MCF 10A (cell line): Measurements from ENCODE around the gene KDM6B. TPM values are rescaled to one million over a fixed set of nuclear protein-coding genes. Genes with fewer than 3 reads are reported as not detected.

Source experiments
- BruUV-seq: library from RNA; stranded (reverse); fragments of 400-500 nt; replicated peaks from 2 replicates; lab custom pipeline; 2021; lab: Mats Ljungman, UMichigan
- CTCF ChIA-PET: fragments of 300-600 bp; sonication (Branson Sonifier 250); formaldehyde crosslinking; extraction: SDS; loops from one replicate; lab custom pipeline; 2021; ENCODE audit warnings: antibody characterized with exemption, inconsistent platforms; lab: Yijun Ruan, JAX
- POLR2A ChIA-PET: fragments of 300-600, 350-650 bp; sonication (Branson Sonifier 250); formaldehyde crosslinking; extraction: SDS; loops from one replicate; lab custom pipeline; 2020; ENCODE audit warnings: antibody characterized with exemption, inconsistent platforms; lab: Yijun Ruan, JAX
- DNase-seq: peaks from one replicate; pipeline ENCODE4 v3.0.0-alpha.2; 2018; ENCODE audit not compliant: unreplicated experiment
- H3K27ac Mint-ChIP-seq: one replicate; pipeline ENCODE4 v1.8.0; 2022; ENCODE audit warnings: mild to moderate bottlenecking, low read depth, mixed read lengths; ENCODE audit not compliant: unreplicated experiment
- H3K27me3 Mint-ChIP-seq: one replicate; pipeline ENCODE4 v1.8.0; 2022; ENCODE audit warnings: mixed read lengths; ENCODE audit not compliant: insufficient read depth, unreplicated experiment
- H3K36me3 Mint-ChIP-seq: one replicate; pipeline ENCODE4 v1.8.0; 2022; ENCODE audit warnings: mild to moderate bottlenecking, moderate library complexity, mixed read lengths; ENCODE audit not compliant: insufficient read depth, unreplicated experiment
- H3K4me1 Mint-ChIP-seq: one replicate; pipeline ENCODE4 v1.8.0; 2022; ENCODE audit warnings: mixed read lengths; ENCODE audit not compliant: insufficient read depth, unreplicated experiment
- H3K4me3 Mint-ChIP-seq: one replicate; pipeline ENCODE4 v1.8.0; 2022; ENCODE audit warnings: mild to moderate bottlenecking, moderate library complexity, mixed read lengths; ENCODE audit not compliant: unreplicated experiment
- H3K9me3 Mint-ChIP-seq: one replicate; pipeline ENCODE4 v1.8.0; 2022; ENCODE audit warnings: mixed read lengths; ENCODE audit not compliant: unreplicated experiment
- intact Hi-C: fragments of 100-400 bp; cut with micrococcal nuclease; formaldehyde crosslinking; loops from 2 replicates; pipeline ENCODE4 v1.14.1; 2022
- total RNA-seq: library from RNA; stranded (reverse); gene quantifications from 2 replicates; pipeline ENCODE4 v1.2.3, GENCODE V29; 2022
- TF ChIP-seq, protein P1 (sequence below): fragments of 200-600 bp; IDR thresholded peaks from one replicate; pipeline ENCODE4 v1.8.0; 2022; ENCODE audit warnings: antibody characterized with exemption, mild to moderate bottlenecking; ENCODE audit not compliant: unreplicated experiment

The KDM6B gene
- total RNA-seq, 1 experiment from 2014 or later, result 39.8 TPM

DNA sequence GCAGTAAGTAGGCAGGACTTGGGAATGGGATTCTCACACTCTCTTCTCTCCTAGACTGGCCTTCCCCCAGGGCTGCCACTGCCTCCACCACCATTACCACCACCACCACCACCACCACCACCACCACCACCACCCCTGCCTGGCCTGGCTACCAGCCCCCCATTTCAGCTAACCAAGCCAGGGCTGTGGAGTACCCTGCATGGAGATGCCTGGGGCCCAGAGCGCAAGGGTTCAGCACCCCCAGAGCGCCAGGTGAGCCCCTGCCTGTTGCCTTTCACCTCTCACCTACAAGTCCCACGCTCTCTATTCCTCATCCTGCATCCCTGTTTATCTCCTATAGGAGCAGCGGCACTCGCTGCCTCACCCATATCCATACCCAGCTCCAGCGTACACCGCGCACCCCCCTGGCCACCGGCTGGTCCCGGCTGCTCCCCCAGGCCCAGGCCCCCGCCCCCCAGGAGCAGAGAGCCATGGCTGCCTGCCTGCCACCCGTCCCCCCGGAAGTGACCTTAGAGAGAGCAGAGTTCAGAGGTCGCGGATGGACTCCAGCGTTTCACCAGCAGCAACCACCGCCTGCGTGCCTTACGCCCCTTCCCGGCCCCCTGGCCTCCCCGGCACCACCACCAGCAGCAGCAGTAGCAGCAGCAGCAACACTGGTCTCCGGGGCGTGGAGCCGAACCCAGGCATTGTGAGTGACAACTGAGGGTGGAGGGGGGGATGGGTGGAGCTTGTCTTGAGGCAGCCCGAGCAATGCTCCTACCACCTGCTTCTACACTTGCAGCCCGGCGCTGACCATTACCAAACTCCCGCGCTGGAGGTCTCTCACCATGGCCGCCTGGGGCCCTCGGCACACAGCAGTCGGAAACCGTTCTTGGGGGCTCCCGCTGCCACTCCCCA is 13.0 kb downstream of the KDM6B start:
- intact Hi-C loops, result no loop called here
- Mint-ChIP-seq H3K27ac (no peak overlapping the region), H3K4me1 (peaks cover 10% of the 10 kb centered on the region), H3K4me3 (no peak overlapping the region), H3K9me3 (no peaks in the 10 kb centered on the region), H3K36me3 (peaks cover 56% of the 10 kb centered on the region), H3K27me3 (no peaks in the 10 kb centered on the region)
- POLR2A ChIA-PET, result interaction anchor here (0.9 kb wide), 1 partner anchor 10 kb away, joined by 3 read pairs; the partner anchor contains the start of genes CYB5D1 and NAA38
- CTCF ChIA-PET, result interaction anchor here (0.6 kb wide), 1 partner anchor 14 kb away, joined by 3 read pairs; no protein-coding TSS in a partner anchor
- no peak for DNase-seq
- TF ChIP-seq, protein P1, sequence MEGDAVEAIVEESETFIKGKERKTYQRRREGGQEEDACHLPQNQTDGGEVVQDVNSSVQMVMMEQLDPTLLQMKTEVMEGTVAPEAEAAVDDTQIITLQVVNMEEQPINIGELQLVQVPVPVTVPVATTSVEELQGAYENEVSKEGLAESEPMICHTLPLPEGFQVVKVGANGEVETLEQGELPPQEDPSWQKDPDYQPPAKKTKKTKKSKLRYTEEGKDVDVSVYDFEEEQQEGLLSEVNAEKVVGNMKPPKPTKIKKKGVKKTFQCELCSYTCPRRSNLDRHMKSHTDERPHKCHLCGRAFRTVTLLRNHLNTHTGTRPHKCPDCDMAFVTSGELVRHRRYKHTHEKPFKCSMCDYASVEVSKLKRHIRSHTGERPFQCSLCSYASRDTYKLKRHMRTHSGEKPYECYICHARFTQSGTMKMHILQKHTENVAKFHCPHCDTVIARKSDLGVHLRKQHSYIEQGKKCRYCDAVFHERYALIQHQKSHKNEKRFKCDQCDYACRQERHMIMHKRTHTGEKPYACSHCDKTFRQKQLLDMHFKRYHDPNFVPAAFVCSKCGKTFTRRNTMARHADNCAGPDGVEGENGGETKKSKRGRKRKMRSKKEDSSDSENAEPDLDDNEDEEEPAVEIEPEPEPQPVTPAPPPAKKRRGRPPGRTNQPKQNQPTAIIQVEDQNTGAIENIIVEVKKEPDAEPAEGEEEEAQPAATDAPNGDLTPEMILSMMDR, result no peak
- BruUV-seq, result no TSS peak

DNA sequence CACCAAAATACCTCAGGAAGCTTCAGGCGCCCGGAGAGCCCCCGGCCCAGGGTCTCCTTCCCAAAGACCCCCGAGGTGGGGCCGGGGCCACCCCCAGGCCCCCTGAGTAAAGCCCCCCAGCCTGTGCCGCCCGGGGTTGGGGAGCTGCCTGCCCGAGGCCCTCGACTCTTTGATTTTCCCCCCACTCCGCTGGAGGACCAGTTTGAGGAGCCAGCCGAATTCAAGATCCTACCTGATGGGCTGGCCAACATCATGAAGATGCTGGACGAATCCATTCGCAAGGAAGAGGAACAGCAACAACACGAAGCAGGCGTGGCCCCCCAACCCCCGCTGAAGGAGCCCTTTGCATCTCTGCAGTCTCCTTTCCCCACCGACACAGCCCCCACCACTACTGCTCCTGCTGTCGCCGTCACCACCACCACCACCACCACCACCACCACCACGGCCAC is 14.1 kb downstream of the KDM6B start:
- no peak for DNase-seq
- TF ChIP-seq, protein P1, result no peak
- no peak overlapping the region for H3K4me3 Mint-ChIP-seq
- no TSS peak for BruUV-seq
- no peaks in the 10 kb centered on the region for H3K9me3 Mint-ChIP-seq
- H3K4me1 Mint-ChIP-seq, result no peaks in the 10 kb centered on the region
- POLR2A ChIA-PET, result interaction anchor here (0.9 kb wide), 1 partner anchor 9 kb away, joined by 3 read pairs; the partner anchor contains the start of genes CYB5D1 and NAA38
- peaks cover 57% of the 10 kb centered on the region for H3K36me3 Mint-ChIP-seq
- no peak overlapping the region for H3K27ac Mint-ChIP-seq
- intact Hi-C loops, result no loop called here
- CTCF ChIA-PET, result interaction anchor here (0.7 kb wide), 1 partner anchor 21 kb away, joined by 3 read pairs; no protein-coding TSS in a partner anchor
- no peaks in the 10 kb centered on the region for H3K27me3 Mint-ChIP-seq

DNA sequence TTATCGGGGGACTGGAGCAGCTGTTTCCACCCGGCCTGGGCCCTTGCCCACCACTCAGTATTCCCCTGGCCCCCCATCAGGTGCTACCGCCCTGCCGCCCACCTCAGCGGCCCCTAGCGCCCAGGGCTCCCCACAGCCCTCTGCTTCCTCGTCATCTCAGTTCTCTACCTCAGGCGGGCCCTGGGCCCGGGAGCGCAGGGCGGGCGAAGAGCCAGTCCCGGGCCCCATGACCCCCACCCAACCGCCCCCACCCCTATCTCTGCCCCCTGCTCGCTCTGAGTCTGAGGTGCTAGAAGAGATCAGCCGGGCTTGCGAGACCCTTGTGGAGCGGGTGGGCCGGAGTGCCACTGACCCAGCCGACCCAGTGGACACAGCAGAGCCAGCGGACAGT is 14.7 kb downstream of the KDM6B start:
- intact Hi-C loops, result no loop called here
- H3K4me1 Mint-ChIP-seq, result no peaks in the 10 kb centered on the region
- H3K27ac Mint-ChIP-seq, result no peak overlapping the region
- BruUV-seq, result no TSS peak
- no peak overlapping the region for H3K4me3 Mint-ChIP-seq
- no peaks in the 10 kb centered on the region for H3K27me3 Mint-ChIP-seq
- TF ChIP-seq, protein P1, result no peak
- DNase-seq, result no peak
- H3K36me3 Mint-ChIP-seq, result peaks cover 52% of the 10 kb centered on the region
- H3K9me3 Mint-ChIP-seq, result no peaks in the 10 kb centered on the region
- CTCF ChIA-PET, result interaction anchor here (0.7 to 1.0 kb wide), 2 partner anchors 13 to 669 kb away, joined by 3 read pairs; no protein-coding TSS in a partner anchor
- POLR2A ChIA-PET, result interaction anchor here (3.2 kb wide), 1 partner anchor 14 kb away, joined by 21 read pairs; the partner anchor contains the start of gene KDM6B
